Activated T-cell treated with anti-CD3 and anti-CD28 coated beads for 48 hours (primary cell): Measurements from ENCODE around the gene IMMT.
"Not testable (repeated sequence)": the region's sequence is repeated elsewhere in the genome, so short reads cannot be mapped to it uniquely, and the experiment has no call there.

ENCODE experiments used
- DNase-seq: peaks from one replicate; pipeline ENCODE4 v3.0.0-alpha.2; 2020; ENCODE audit warnings: low read depth

IMMT gene

GRCh38 chr2:86226070-86226469 lies 30.8 kb upstream of the IMMT start:
- DNase-seq: no peak

- DNase-seq: peak; percentile 40
Observed at GRCh38 chr2:86225581-86225980, 30.3 kb upstream of the IMMT start.

- no peak for DNase-seq
Observed at GRCh38 chr2:86224645-86225355, 29.5 kb upstream of the IMMT start.

GRCh38 chr2:86223927-86224560 lies 28.8 kb upstream of the IMMT start:
- DNase-seq: no peak

- DNase-seq: no peak
Observed at GRCh38 chr2:86223140-86223926, 28.1 kb upstream of the IMMT start.

GRCh38 chr2:86221066-86221684 lies 25.9 kb upstream of the IMMT start:
- DNase-seq: peak; percentile 50

- DNase-seq: no peak
Observed at GRCh38 chr2:86219896-86220295, 24.6 kb upstream of the IMMT start.

- no peak for DNase-seq
Observed at GRCh38 chr2:86218124-86218523, 22.9 kb upstream of the IMMT start.

- DNase-seq: no peak
Observed at GRCh38 chr2:86216575-86217555, 21.6 kb upstream of the IMMT start.

- no peak for DNase-seq
Observed at GRCh38 chr2:86214503-86214832, 19.2 kb upstream of the IMMT start.

GRCh38 chr2:86213699-86214502 lies 18.6 kb upstream of the IMMT start:
- no peak for DNase-seq

GRCh38 chr2:86213056-86213455 lies 17.8 kb upstream of the IMMT start:
- DNase-seq: no peak

- no peak for DNase-seq
Observed at GRCh38 chr2:86211796-86212188, 16.5 kb upstream of the IMMT start.

GRCh38 chr2:86211033-86211795 lies 16.0 kb upstream of the IMMT start:
- DNase-seq: no peak

- DNase-seq: no peak
Observed at GRCh38 chr2:86204458-86204857, 9.2 kb upstream of the IMMT start.

- DNase-seq: no peak
Observed at GRCh38 chr2:86203614-86204013, 8.4 kb upstream of the IMMT start.

- DNase-seq: no peak
Observed at GRCh38 chr2:86202702-86203101, 7.4 kb upstream of the IMMT start.

GRCh38 chr2:86202336-86202692 lies 7.1 kb upstream of the IMMT start:
- no peak for DNase-seq

GRCh38 chr2:86201671-86202335 lies 6.5 kb upstream of the IMMT start:
- DNase-seq: no peak

GRCh38 chr2:86200564-86200963 lies 5.3 kb upstream of the IMMT start:
- not testable (repeated sequence) for DNase-seq
